H1 (cell line): ENCODE results near the gene TMEM266. TPM values are rescaled to one million over a fixed set of nuclear protein-coding genes. Genes with fewer than 3 reads are reported as not detected.

Source experiments
- ATF2 ChIP-seq: IDR thresholded peaks from 2 replicates; pipeline ENCODE4 v1.6.1; 2012; ENCODE audit warnings: low read length, inconsistent platforms
- BCL11A ChIP-seq, 2 experiments: IDR thresholded peaks; one replicate each; pipeline ENCODE4 v1.6.1; 2011; ENCODE audit warnings: low read depth in 2 of 2, low read length in 2 of 2, mild to moderate bottlenecking in 2 of 2
- CHD2 ChIP-seq: IDR thresholded peaks from 2 replicates; pipeline ENCODE4 v1.6.1; 2012; ENCODE audit warnings: low read length, improper control_type of control experiment
- CHD7 ChIP-seq: fragments of 300-600 bp; sonication (generic); IDR thresholded peaks from 2 replicates; pipeline ENCODE4 v1.7.1; 2012; ENCODE audit warnings: low read length, moderate library complexity, mild to moderate bottlenecking, inconsistent platforms; ENCODE audit not compliant: insufficient replicate concordance
- CREB1 ChIP-seq: IDR thresholded peaks from 2 replicates; pipeline ENCODE4 v1.6.1; 2012; ENCODE audit warnings: inconsistent platforms
- JUND ChIP-seq: IDR thresholded peaks from 2 replicates; pipeline ENCODE4 v1.6.1; 2011; ENCODE audit warnings: mild to moderate bottlenecking, improper control_type of control experiment, low read length
- MAX ChIP-seq: IDR thresholded peaks from 2 replicates; pipeline ENCODE4 v1.6.1; 2012; ENCODE audit warnings: inconsistent platforms
- RBBP5 ChIP-seq: IDR thresholded peaks from 2 replicates; pipeline ENCODE4 v1.7.1; 2012; ENCODE audit warnings: low read depth, mild to moderate bottlenecking, inconsistent platforms, low read length, moderate library complexity, borderline replicate concordance
- SIN3A ChIP-seq, 2 experiments: IDR thresholded peaks in 1 of 2; conservative IDR thresholded peaks in 1 of 2; 2 replicates each; pipeline ENCODE4 v1.6.1; 2011 to 2012; ENCODE audit warnings: low read length in 2 of 2, improper control_type of control experiment in 1 of 2, low read depth in 1 of 2, mild to moderate bottlenecking in 1 of 2
- ZNF274 ChIP-seq: IDR thresholded peaks from 2 replicates; pipeline ENCODE4 v1.7.0; 2012; ENCODE audit warnings: low read length, borderline replicate concordance; ENCODE audit errors: extremely low read depth
- polyA plus RNA-seq, 7 experiments: library from polyadenylated mRNA; depleted of rRNA in 3 of 7; stranded (reverse) in 5 of 7; unstranded in 2 of 7; fragments of >200 nt in 5 of 7; fragments of 200-250 nt in 2 of 7; gene quantifications; 1 replicate in 5 of 7; 2 replicates in 1 of 7; 4 replicates in 1 of 7; pipeline versions ENCODE4 v1.2.1 to v1.2.3, GENCODE V29; 2011 to 2013; ENCODE audit warnings: missing spikeins in 2 of 7, mixed read lengths in 2 of 7
- total RNA-seq: library from RNA; stranded (reverse); fragmentation: NEBNext Ultra II Directional; extraction: Animal tissue kit (Norgen Biotek cat#: 25700); gene quantifications from 2 replicates; pipeline ENCODE4 v1.2.1, GENCODE V29; 2021

TMEM266 gene
- total and polyA plus RNA-seq, 2 of the 8 experiments (the other 6 are each of a cell fraction or from before 2014, with no cell fraction given), result 2.6 TPM

- TF ChIP-seq CHD7 (no peak), ATF2 (no peak), CHD2 (no peak), JUND (no peak), RBBP5 (no peak), MAX (no peak), ZNF274 (no peak), BCL11A (IDR thresholded peaks at IDR 0.05; ENCODE audit: low read depth in 2 of 2, low read length in 2 of 2) (no peak), CREB1 (no peak), SIN3A (conservative IDR thresholded peaks at IDR 0.05 in 1 of 2, IDR thresholded peaks at IDR 0.05 in 1 of 2; ENCODE audit: low read depth in 1 of 2, low read length in 2 of 2) (no peak)
Measured at GRCh38 chr15:76236350-76236749, 176.6 kb downstream of the TMEM266 start (continued).
